ENCODE data around the gene BNC2.
A peak's percentile ranks its signal among the peaks of the same experiment; 100 is the strongest.
"Not testable (repeated sequence)": the region's sequence is repeated elsewhere in the genome, so short reads cannot be mapped to it uniquely, and the experiment has no call there.

The BNC2 gene

DNA sequence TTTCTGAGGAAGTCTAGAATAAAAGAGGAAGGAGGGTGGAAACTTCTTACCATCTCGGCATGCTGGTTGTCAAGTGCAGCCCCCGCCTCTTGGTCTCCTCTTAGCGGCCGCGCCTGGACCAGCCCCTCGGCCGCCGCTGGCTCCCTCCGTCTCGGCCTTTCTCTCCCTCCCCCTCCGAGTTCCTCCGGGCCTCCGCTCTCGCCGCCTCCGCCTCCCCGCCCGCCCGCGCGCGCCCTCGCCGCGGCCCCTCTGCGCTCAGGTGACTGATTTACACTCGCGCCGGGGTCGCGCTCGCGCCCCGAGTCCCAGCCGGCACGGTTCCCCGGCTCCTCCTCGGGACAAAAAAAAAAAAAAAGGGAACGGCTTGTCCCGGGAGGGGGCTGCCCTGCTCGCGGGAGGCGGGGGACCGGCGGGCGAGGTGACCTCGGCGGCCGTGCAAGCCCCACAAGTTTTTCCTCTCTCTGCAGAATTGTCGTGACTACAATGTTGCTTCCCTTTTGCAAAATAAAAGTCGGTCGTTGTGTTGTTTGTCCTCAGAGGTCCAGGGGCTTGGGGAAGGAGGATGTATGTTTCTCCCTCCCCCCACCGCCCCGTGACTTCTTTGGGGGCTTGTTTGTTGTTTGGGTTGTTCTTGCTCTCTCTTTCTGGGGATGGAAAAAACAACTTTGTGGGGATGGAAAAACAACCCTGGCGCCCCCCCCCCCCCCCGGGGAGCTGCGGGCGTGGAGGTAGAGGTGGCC, at the start of gene BNC2:
BNC2 (minus strand) TSS at position 75 of the 740 bp plus-strand sequence; CDS start at position 53, 22 bp downstream.
- DNase-seq: peak; percentile 37

- DNase-seq: no peak
These were observed 48.5 kb upstream of the BNC2 start for GRCh38 chr9:16918920-16919319.

GRCh38 chr9:16915126-16915831, 44.8 kb upstream of the BNC2 start:
- DNase-seq: no peak

- no peak for DNase-seq
These were observed 41.7 kb upstream of the BNC2 start for GRCh38 chr9:16912197-16912596.

DNA sequence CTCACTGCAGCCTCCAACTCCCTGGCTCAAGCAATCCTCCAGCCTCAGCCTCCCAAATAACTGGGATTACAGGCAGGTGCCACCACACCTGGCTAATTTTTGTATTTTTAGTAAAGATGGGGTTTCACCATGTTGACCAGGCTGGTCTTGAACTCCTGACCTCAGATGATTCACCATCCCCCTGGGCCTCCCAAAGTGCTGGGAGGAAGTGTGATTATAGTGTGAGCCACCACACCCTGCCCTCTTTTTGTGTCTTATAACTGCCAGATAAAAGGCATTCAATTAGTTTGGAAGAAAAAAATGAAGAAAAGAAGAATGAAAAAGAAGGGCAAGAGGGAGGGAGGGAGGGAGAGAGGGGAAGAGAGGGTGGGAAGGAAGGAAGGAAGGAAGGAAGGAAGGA, 37.7 kb upstream of the BNC2 start:
- DNase-seq: not testable (repeated sequence)

DNA sequence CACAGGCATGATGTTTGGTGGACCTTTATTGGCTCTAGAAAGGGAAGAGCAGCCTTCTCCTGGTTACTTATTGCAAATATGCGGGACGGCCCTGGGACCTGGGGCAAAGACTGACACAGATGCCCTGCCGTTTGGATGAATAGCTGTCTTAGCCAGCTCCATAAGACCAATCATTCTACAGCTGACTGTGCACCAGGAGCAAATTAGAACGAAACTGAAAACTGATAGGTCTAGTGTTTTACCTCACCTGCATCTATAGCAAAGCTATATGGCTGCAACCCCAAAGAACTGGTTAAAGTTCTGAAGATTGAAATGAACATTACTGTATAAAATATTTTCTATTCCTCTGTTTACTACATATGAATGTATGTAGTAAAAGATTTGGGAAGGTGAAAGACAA, 34.2 kb upstream of the BNC2 start:
- no peak for DNase-seq

- DNase-seq: no peak
These were observed 31.1 kb upstream of the BNC2 start for GRCh38 chr9:16901590-16901989.

- no peak for DNase-seq
These were observed 29.1 kb upstream of the BNC2 start for GRCh38 chr9:16899606-16900005.

DNA sequence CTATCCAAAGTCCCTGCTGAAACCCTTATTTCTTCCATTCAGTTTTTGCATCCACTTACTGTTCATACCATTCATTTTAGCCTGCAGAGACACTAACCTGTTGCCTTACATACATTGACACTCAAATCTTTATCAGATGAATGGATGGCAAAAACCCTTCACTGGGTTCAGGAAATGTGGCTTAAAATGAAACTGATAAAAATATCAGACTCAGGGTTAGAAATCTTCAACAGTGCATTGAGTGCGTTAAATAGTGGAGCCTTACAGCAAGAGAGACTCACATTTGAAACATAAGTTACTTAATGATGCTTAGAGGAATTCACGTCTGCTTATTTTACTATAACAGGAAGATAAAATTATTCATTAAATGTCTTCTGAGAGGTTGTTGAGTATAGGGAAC, 28.0 kb upstream of the BNC2 start:
- no peak for DNase-seq

GRCh38 chr9:16888594-16888993, 18.1 kb upstream of the BNC2 start:
- DNase-seq: no peak

- DNase-seq: no peak
These were observed 15.5 kb upstream of the BNC2 start for GRCh38 chr9:16885931-16886330.

GRCh38 chr9:16884952-16885513, 14.6 kb upstream of the BNC2 start:
- DNase-seq: no peak

GRCh38 chr9:16884373-16884772, 13.9 kb upstream of the BNC2 start:
- DNase-seq: no peak

DNA sequence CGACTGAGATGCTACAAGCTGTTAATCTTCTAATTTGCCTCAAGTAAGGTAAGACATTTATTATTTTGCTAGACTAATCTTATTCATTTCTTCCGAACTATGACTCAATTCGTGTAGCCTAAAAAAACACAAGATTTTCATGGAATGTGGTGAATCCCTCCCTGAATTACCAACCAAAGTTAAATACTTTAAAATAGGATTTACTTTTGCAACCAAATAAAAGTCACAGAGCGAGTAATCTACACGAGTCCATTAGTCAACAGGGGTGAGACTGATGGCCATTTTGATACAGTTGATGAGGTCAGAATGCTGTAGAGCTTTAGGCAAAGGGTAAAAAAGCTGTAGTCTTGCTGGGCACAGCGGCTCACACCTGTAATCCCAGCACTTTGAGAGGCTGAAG, 13.1 kb upstream of the BNC2 start:
- no peak for DNase-seq

DNA sequence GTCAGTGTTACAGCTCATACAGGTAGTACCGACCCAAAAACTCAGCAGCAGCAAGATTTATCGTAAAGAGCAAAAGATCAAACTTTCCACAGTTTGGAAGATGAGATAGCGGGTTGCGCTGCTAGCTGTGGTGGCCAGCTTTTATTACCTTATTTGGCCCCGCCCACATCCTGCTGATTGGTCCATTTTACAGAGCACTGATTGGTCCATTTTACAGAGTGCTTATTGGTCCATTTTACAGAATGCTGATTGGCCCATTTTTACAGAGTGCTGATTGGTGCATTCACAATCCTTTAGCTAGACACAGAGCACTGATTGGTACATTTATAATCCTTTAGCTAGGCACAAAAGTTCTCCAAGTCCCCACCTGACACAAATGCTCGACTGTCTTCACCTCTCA, 12.0 kb upstream of the BNC2 start:
- DNase-seq: not testable (repeated sequence)

GRCh38 chr9:16879416-16879815, 8.9 kb upstream of the BNC2 start:
- no peak for DNase-seq

- DNase-seq: no peak
These were observed 6.8 kb upstream of the BNC2 start for GRCh38 chr9:16877256-16877655.

DNA sequence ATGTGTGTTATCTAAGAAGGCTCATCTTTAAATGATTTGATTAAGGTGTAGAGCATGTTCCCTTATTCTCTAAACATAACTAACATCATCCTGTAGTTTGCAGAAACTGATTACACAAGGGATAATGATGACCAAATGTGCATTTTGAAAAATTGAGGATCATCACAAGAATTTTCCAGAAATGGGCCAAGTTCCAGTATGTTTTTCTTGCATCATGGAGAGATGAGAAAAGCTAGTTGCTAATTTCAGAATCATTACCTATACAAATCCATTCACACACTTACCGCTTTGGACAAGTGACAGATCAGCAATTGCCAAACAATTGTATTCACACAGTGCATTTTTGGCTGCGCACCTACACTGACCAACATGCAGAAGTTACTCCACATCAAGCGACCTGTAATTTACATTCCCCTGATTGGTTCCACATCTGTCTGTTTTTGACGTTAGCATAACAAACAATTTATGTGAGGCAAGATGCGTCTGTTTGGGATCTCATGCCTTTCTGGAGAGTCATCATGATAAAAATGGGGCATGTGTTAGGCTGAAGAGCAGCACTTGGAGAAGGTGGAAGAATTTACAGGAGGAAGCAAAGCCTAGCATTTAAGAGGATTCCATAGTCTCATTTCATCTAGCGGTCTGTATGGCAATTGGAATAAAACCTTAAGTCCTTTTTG, 2.8 kb upstream of the BNC2 start:
- DNase-seq: no peak

DNA sequence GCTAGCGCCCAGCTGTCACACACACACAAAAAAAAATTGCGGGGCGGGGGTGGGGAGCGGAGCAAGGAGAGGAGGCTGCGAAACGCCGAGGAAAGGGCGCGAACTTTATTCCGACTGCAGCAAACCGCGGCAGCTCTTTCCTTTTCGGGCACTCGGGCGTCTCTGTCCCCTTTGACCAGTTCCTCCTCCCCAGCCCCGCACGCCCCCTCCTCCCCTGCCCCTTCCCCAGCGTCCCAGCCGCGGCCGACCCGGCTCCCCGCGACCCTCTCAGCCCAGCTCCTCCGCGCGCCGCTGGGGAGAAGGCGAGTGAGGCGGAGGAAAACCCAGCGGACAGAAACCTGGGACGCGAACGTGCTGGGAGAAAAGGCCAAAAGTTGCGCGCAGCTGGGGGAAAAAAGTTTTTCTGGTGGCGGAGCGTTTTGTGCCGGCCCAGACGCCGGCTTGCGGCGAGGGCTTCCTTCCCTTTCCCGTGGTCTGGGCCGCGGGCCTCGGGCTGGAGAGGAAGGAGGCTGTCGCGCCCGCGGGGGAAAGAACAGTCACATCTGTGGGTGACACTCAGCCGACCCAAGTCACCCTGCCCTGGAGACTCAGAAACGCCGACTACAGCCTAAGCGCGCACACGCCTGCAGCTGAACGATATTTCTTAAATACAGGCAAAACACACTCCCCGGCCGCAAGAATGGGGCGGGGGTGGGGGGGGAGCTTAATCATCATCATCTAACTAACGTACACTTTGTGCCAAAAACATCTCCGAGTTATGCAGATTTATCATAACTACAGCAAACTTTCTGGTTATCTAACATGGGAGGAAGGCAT, 1.1 kb upstream of the BNC2 start:
- DNase-seq: peak; percentile 38

GRCh38 chr9:16869882-16870595, 431 bp downstream of the BNC2 start:
- no peak for DNase-seq

GRCh38 chr9:16869131-16869881, 1.2 kb downstream of the BNC2 start:
- DNase-seq: no peak

Data from amniotic stem cell (primary cell).